Measurements from ENCODE around the gene ESPNL.

ESPNL gene

DNA sequence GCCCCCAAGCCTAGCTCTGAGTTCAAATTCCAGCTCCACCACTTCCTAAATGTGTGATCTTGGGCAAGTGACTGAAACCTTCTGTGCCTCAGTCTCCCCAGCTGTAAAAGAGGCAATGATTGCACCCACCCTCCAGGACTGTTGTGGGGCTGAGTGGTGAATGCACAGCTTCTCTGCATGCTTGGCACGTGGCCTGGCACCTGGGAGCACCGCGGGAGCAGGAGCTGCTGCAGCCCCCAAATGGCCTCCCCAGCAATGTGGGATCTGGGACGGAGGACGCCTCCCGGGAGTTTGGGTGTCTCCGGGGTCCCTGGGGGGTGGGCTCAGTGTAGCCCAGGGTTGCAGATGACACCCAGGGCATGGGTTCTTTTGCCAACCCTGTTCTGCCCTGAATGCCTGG, 39.9 kb downstream of the ESPNL start:
- DNase-seq (ENCODE audit: low read depth in 2 of 2, low spot score in 1 of 2), result no peak

DNA sequence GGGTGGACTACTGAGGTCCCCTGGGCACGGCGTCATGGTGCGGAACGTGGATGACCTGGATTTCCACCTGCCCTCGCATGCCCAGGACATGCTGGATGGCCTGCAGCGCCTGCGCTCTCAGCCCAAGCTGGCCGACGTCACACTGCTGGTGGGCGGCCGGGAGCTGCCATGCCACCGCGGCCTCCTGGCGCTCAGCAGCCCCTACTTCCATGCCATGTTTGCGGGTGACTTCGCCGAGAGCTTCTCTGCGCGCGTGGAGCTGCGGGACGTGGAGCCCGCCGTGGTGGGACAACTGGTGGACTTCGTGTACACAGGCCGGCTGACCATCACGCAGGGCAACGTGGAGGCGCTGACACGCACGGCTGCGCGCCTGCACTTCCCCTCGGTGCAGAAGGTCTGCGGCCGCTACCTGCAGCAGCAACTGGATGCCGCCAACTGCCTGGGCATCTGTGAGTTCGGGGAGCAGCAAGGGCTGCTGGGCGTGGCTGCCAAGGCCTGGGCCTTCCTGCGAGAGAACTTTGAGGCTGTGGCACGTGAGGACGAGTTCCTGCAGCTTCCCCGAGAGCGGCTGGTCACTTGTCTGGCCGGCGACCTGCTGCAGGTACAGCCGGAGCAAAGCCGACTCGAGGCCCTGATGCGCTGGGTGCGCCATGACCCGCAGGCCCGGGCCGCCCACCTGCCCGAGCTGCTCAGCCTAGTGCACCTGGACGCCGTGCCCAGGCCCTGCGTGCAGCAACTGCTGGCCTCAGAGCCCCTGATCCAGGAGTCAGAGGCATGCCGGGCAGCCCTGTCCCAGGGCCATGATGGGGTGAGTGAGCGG, 40.8 kb downstream of the ESPNL start:
- no peak for DNase-seq (ENCODE audit: low read depth in 2 of 2, low spot score in 1 of 2)

DNA sequence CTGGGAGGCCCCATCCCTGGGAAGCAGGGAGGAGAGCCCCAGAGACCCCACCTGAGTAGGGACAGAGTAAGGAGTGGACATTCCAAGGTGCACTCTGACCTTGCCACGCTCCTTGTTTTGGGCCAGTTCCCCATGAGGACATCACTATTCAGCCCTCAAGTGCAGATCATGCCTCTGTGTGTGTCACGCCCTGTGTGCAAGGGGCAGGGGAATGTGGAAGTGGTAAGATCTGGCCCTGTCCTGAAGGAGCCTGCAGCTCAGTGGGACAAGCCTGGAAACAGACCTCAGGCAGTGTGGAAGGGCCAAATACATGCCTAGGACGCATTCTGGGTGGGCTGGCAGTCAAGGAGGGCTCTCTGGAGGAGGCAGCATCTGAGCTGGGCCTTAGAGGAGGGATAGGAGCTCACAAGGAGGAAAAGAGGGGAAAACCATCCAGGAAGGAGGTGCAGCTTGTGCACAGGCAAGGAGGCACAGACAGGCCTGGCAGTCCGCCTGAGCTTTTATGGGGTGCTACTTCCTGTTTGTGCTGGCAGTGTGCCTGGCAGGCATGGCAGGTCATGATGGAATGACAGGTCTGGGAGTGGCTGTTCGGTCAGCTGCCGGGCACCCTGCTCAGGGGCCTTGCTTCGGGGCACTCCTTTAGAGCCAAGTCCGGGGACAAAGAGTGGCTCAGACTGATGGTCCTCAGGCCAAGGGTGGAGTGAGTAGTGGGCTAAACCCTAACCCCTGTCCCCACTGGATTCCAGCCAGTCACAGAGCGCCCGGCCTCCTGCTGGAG, 41.6 kb downstream of the ESPNL start:
- DNase-seq (ENCODE audit: low read depth in 2 of 2, low spot score in 1 of 2), result no peak

DNA sequence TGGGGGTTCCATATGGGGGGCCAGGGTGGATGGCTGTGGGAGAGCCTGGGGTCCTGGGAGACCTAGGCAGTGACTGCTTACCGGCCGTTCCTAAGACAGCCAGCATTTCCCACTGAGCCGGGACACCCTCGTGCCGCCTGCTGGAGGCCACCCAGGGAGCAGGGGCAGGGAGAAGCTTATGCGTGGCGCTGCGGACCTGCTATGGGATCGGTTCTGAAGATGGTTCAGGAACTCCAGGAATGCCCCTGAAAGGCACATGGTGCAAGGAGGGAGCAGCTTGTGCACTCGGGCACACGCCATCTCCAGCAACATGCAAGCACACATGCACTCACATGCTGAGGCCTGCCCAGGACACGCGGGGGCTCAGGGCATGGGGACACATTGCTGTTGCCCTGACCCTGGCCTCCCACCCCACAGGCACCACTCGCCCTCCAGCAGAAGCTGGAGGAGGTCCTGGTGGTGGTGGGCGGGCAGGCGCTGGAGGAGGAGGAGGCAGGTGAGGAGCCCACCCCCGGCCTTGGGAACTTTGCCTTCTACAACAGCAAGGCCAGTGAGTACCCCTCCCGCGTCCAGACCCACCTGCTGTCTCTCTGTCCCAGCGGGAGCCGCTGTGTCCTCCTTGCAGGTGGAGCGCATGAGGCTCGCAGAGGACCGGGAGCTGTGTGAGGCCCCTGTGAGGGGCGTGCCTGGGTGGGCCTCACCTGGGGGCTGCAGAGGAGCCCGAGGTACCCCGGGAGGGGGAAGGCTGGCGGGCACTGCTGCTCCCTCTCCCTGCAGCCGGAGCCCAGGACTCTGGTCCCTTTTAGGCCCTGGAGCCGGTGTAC, 42.5 kb downstream of the ESPNL start:
- no peak for DNase-seq (ENCODE audit: low read depth in 2 of 2, low spot score in 1 of 2)

DNA sequence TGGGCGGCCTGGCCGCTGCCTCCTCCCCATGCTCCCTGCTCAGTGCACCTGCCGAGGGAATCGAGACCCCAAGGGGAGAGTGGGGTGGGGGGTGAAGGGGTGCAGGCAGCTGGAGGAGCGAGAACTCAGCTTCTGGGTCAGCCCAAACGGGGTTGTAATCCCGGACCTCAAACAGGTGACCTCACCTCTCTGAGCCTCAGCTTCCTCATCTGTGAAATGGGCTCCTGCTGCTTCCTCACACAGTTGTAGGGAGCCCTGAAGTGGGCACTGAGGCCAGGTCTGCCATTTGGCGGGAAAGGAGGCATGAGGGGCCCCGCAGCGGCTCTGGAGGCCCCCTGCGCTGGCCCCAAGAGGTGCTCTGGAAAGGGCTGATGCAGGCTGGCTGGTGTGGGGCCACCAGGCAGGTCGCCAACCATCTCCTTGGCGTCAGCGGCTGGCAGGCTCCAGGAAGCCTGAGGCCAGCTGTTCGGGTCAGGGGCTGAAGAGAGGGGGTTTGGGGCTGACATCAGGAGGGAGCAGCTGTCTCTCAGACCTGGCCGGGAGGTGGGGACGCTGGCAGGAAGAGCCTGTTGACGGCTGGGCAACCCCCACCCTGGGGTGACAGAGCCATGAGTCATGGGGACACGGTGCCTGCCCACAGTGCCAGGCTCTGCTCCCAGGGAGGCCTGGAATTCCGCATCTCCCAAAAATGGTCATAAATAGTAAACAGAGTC, 43.3 kb downstream of the ESPNL start:
- no peak for DNase-seq (ENCODE audit: low read depth in 2 of 2, low spot score in 1 of 2)

DNA sequence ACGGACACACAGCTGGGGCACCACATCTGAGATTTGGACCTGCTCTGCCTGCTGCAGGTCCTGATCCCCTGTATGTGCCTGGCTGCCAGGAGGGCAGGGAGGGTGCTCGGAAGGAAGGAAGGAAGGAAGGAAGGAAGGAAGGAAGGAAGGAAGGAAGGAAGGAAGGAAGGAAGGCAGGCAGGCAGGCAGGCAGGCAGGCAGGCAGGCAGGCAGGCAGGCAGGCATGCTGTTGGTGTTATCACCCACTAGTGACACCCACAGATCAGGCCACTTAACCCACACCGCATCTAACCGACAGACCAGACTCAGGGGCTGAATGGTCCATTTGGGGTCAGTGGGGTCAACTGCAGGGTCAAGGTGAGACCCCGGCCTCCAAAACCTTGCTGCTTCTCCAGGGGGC, 44.1 kb downstream of the ESPNL start:
- DNase-seq (ENCODE audit: low read depth in 2 of 2, low spot score in 1 of 2), result no peak

DNA sequence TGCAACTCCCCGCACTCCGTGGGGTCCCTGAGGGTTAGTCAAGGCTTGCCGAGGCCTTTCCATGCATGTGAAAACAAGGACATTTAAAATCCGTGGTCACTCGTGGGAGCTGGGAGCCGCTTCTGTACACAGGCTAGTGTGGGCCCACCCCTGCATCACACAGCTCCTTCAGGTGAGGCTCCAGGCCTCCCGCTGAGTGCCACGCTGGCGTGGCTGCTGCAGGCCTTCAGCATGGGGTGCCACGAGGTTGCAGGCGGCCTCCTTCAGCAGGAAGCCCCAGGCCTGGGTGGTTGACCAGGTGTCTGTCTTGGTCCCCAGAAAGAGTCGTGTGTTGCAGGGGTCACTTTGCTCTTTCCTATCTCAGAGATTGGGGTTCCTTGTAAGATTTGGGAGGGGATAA, 44.9 kb downstream of the ESPNL start:
- no peak for DNase-seq (ENCODE audit: low read depth in 2 of 2, low spot score in 1 of 2)

DNA sequence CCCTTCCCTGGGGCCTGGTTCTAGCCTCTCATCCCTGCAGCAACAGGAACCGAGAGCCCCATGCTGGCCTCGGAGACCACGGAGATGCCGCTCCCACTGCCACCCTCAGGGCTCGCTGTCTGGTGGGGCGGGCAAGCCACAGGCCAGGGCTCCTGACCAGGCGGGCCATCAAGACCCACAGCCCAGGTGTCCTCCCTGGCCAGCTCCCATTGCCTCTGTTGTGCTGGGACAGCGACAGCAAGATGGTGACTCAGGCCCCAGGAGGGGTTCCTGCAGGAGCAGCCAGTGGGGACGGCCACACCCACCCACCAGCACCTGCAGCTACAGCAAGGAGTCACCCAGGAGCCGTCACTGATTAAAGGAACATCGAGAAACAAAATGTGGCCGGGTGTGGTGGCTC, 45.7 kb downstream of the ESPNL start:
- DNase-seq (ENCODE audit: low read depth in 2 of 2, low spot score in 1 of 2), result no peak

DNA sequence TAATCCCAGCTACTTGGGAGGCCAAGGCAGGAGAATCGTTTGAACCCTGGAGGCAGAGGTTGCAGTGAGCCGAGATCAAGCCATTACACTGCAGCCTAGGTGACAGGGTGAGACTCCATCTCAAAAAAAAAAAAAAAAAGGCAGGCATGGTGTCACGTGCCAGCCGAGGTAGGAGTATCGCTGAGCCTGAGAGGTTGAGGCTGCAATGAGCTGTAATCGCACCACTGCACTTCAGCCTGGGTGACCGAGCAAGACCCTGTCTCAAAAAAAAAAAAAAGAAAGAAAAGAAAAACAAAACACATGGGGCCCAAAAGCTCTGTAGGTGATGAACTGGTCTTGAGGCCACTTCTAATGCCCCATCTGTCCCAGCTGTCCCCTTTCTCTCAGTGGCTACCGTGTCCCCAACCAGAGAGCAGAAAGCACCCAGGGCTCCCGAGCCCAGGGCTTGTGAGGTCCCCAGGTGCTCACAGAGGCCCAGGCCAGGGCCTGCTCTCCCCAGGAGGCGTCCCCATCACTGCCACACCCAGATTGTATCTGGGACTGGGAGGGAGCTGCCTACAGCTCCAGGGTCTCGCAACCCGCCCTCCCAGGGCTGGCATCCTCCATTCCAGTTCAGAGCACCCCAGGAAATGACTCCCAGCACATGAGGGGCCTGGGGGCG, 46.9 kb downstream of the ESPNL start:
- no peak for DNase-seq (ENCODE audit: low read depth in 2 of 2, low spot score in 1 of 2)

DNA sequence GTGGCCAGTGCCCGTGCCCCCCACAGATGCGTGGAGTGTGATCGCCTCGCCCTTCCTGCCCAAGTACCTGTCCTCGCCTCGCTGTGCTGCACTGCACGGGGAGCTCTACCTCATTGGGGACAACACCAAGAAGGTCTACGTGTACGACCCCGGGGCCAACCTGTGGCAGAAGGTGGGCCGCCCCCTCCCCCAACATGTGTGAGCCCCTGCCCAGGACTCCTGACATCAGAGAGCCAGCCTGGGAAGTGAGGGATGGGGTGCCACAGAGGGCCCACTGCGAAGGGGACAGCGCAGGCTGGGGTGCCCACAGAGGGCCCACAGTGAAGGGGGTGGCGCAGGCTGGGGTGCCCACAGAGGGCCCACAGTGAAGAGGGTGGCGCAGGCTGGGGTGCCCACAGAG, 48.8 kb downstream of the ESPNL start:
- DNase-seq (ENCODE audit: low read depth in 2 of 2, low spot score in 1 of 2), result no peak

DNA sequence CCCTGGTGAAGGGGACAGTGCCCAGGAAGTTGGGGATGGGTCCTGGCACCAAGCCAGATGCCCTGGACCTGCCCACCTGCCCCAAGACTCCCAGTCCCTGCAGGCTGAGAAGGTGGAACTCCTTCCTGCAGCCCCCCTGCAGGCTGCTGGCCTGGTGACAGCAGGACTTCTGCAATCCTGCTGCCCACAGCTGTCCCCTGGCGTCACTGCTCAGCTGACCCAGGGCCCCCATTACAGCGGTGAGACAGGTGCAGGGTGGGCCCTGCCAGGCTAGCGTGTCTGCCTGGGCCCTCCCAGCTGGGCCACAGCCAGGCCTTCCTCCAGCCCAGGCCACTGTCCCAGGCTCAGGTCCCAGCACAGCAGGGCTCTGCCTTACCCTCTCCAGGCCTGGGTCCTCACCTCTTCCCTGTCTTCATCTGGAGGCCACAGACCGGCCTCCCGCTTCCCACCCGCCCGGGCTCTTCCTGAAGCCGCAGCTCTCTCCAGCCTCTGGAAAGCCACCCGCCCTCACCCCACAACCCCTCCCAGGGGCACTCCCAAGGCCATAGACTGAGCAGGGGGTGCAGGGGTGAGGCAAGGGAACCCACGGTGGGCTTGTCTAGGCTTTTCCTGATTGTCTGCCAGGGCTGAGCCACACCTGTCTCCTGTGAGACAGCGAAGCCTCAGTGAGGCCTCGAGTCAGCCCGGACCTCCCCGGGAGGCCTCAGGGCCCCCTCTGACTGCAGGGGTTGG, 49.9 kb downstream of the ESPNL start:
- no peak for DNase-seq (ENCODE audit: low read depth in 2 of 2, low spot score in 1 of 2)

DNA sequence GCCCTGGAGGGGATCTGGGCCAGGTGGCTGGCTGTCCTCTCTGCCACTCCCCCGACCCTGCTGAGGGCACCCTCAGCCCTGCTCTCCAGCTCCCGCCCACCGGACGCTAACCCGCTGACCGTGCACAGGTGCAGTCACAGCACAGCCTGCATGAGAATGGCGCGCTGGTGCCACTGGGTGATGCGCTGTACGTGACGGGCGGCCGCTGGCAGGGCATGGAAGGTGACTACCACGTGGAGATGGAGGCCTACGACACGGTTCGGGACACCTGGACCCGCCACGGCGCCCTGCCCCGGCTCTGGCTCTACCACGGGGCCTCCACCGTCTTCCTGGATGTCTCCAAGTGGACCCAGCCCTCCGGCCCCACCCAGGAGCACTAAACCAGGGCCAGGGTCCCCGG, 50.5 kb downstream of the ESPNL start:
- no peak for DNase-seq (ENCODE audit: low read depth in 2 of 2, low spot score in 1 of 2)

DNA sequence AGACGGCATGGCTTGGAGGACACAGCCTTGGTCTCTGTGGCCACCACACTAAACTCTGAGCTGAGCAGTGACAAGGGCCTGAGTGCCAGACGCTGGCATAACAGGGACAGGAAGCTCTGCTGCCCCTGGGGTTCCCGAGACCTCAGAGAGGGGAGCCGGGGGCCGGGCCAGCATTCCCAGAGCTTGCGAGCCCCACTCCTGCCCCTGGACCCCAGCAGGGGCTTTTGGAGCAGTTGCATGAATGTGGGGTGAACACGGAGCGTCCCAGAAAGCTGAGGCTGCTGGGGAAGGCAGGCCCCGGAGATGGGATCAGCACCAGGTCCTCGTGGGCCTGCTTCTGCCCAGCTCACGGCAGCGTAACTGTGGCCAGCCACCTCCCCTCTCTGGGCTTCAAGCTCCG, 51.1 kb downstream of the ESPNL start:
- DNase-seq (ENCODE audit: low read depth in 2 of 2, low spot score in 1 of 2), result no peak

DNA sequence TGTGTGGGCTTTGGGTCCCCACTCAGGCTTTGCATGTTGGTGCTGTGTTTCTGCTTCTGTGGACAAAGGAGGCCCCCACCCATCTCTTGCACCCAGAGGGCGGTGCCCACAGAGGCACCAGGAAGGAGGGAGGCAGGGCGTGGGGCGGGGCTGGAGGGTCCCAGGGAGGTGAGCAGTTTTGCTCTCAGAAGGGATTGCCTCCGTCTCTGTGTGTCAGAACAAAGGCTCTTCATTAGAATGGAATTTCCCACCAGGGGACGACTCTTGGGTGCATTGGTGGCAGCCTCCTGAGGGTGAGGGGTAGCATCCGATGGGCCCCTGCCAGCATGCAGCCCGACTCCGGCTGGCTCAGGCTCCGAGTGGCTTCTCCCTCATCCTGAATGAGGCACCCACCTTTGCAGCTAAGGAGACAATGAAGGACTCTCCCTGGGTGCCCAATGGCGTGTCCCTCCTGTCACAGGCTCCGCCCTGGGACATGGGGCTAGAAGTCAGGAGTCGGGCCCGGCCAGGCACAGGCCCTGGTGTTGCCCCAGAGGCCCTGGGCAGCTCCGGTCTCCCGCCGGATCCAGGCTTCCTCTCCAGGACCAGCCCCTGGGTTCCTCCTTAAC, 51.6 kb downstream of the ESPNL start:
- no peak for DNase-seq (ENCODE audit: low read depth in 2 of 2, low spot score in 1 of 2)

DNA sequence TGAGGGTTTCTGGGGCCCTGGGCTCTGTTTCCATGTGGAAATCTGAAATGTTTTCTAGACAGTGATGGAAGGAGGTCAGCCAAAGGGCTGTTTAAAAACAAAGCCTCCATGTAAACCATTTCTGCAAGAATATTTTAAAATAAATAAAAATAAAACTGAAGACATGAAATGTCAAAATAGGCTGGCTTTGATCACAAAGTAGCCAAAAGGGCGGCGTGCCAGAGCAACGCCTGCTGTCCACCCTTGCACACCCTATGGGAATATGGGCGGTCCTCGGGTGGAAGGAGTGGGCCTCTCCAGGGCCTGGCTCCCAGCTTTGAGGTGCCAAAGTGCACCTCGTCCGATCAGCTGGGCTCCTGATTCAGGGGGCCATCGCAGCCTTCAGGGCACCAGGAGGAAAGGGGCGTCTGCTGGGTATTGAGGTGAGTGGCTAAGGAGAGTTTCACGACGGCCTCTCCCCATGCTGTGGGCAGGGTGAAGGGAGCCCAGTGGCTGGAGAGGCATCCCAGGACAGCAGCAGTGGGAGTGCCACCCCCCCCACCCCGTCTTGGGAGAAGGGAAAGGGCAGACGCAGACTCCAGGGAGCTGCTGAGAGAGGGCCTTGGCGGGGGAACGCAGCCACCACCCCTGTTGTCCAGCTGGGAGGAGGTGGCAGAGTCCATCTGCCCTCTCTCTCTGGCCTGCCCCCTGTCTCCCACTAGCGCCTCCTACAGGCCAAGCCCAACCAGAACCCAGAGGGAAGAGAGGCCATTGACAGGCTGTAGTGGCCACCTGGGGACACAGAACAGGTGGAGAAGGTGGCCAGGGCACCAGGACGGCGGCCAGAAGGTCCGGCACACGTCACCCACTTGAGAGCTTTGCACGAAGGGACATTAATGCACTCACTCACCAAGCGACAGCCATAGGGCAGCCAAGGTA, 52.9 kb downstream of the ESPNL start:
- no peak for DNase-seq (ENCODE audit: low read depth in 2 of 2, low spot score in 1 of 2)

DNA sequence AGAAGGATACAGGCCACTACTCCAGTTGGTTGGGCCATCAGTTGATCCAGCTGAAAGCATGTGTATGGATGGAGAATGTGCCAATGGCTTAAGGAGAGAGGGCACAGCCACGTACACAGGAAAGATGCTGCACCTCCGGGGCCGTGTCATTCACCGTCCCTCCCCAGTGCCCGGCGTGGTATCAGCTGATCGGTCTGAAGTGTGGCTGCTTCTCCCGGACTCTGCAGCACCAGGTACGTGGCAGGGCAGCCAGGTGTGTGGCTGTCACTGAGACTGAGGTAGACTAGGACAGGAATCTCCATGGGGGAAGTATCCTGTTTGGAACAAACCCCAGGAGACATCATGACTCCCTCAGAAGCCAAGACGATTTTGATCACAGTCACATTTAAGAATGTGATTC, 54.4 kb downstream of the ESPNL start:
- no peak for DNase-seq (ENCODE audit: low read depth in 2 of 2, low spot score in 1 of 2)

DNA sequence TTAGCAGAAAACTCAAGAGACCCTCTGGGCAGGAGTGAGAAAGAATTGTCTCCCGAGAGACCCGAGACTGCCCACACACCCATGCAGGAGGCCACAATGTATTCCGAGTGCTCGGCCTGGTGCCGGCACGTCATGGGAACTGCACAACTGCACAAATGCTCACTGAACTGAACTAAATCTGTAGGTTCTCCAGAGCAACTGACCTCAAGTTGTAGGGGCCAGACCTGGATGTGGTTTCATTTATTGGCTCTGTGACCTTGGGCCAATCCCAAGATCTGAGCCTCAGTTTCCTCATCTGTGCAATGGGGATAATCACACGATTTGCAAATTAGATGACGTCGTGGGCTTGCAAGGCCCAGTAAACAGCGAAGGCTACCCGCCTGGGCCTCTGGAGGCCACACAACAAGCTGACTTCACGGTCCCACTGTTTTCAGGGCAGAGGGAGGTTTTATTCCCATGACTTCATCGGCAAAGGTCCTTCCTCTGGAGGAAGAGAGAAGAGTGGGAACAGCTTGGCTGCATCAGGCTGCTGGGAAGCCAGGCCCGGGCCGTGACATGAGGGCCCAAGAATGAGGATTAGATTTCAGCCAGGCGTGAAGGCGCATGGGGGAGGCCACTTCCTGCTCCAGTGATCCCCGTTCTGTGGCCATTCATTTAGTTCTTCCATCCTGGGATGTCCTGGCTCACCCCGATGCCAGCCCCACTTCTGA, 55.1 kb downstream of the ESPNL start:
- DNase-seq (ENCODE audit: low read depth in 2 of 2, low spot score in 1 of 2), result no peak

All from stimulated activated CD8-positive, alpha-beta memory T cell treated with anti-CD3 and anti-CD28 coated beads, Interleukin-4, amount 100 ng/mL, for 4 hours (primary cell).